Stomach (tissue), 9 donors: ENCODE data around the gene SHC1. TPM values are rescaled to one million over a fixed set of nuclear protein-coding genes. Genes with fewer than 3 reads are reported as not detected.

ENCODE experiments used
- DNase-seq, 2 donors: peaks; one replicate each; pipeline versions ENCODE4 v3.0.0 to v3.0.0-alpha.2; 2013 to 2019
- H3K27ac ChIP-seq, 5 donors: fragments of 200-600 bp in 4 of 5; sonication (generic) in 4 of 5; one replicate each; pipeline ENCODE4 v1.5.1; 2013 to 2019; ENCODE audit warnings: mild to moderate bottlenecking in 1 of 5, moderate library complexity in 1 of 5
- H3K27me3 ChIP-seq, 3 donors: fragments of 200-600 bp; sonication (generic); one replicate each; pipeline ENCODE4 v1.5.1; 2017 to 2019; ENCODE audit warnings: mixed run types in 1 of 3
- H3K36me3 ChIP-seq, 4 donors: fragments of 200-600 bp; sonication (generic); 1 replicate in 3 of 4; 2 replicates in 1 of 4; pipeline ENCODE4 v1.5.1; 2016 to 2019
- H3K4me1 ChIP-seq, 4 donors: fragments of 200-600 bp; sonication (generic); one replicate each; pipeline ENCODE4 v1.5.1; 2016 to 2019
- H3K4me3 ChIP-seq, 4 donors: fragments of 200-600 bp; sonication (generic) in 3 of 4; one replicate each; pipeline ENCODE4 v1.5.1; 2016 to 2019; ENCODE audit warnings: mild to moderate bottlenecking in 1 of 4
- H3K9me3 ChIP-seq, 4 donors: fragments of 200-600 bp; sonication (generic); one replicate each; pipeline ENCODE4 v1.5.1; 2016 to 2019
- EP300 ChIP-seq: sonication (generic); formaldehyde crosslinking; IDR thresholded peaks from one replicate; pipeline ENCODE4 v1.6.1; 2017; ENCODE audit warnings: antibody characterized with exemption
- POLR2A ChIP-seq, 4 donors: fragments of 450-650 bp; IDR thresholded peaks; one replicate each; pipeline ENCODE4 v1.6.1; 2016; ENCODE audit warnings: antibody characterized with exemption in 4 of 4, control low read depth in 2 of 4, mild to moderate bottlenecking in 1 of 4, moderate library complexity in 1 of 4
- POLR2AphosphoS5 ChIP-seq, 3 donors: sonication (generic); formaldehyde crosslinking; IDR thresholded peaks; one replicate each; pipeline ENCODE4 v1.6.1; 2016; ENCODE audit warnings: antibody characterized with exemption in 3 of 3
- WGBS, 5 donors: extraction: QIAGEN DNeasy Blood & Tissue Kit in 3 of 5; methylation state at CpG; one replicate each; pipeline versions ENCODE4 v1.1.5 to v1.1.7; 2013 to 2018; 5-methylcytosine and 5-hydroxymethylcytosine counted together
- intact Hi-C: fragments of 100-400 bp; cut with DNase I; formaldehyde crosslinking; loops from one replicate; pipeline ENCODE4 v1.15.1; 2023; ENCODE audit warnings: low total_unique reads
- polyA plus RNA-seq, 3 donors: library from polyadenylated mRNA; stranded (reverse); fragments of 200-250 nt; gene quantifications; one replicate each; pipeline ENCODE4 v1.2.3, GENCODE V29; 2013
- total RNA-seq, 5 donors: library from RNA; depleted of rRNA; stranded (reverse); fragments of >200 nt; gene quantifications; one replicate each; pipeline versions ENCODE4 v1.1.0 to v1.2.3, GENCODE V29; 2014 to 2016
- TF ChIP-seq, protein P1 (sequence below), 7 experiments: fragments of 450-650 bp in 4 of 7; fragments of 200-600 bp in 3 of 7; sonication (generic) in 3 of 7; IDR thresholded peaks; one replicate each; pipeline ENCODE4 v1.5.1; 2016 to 2019; ENCODE audit warnings: antibody characterized with exemption in 7 of 7, control low read depth in 2 of 7, mild to moderate bottlenecking in 1 of 7
- donor health status: healthy with polysubstance abuse.
- donor health status: Bipolar disorder and iron deficiency.
- donor health status: healthy.

SHC1 gene
- total and polyA plus RNA-seq, 8 donors: 23.2 to 81.1 (median 58.0) TPM

DNA sequence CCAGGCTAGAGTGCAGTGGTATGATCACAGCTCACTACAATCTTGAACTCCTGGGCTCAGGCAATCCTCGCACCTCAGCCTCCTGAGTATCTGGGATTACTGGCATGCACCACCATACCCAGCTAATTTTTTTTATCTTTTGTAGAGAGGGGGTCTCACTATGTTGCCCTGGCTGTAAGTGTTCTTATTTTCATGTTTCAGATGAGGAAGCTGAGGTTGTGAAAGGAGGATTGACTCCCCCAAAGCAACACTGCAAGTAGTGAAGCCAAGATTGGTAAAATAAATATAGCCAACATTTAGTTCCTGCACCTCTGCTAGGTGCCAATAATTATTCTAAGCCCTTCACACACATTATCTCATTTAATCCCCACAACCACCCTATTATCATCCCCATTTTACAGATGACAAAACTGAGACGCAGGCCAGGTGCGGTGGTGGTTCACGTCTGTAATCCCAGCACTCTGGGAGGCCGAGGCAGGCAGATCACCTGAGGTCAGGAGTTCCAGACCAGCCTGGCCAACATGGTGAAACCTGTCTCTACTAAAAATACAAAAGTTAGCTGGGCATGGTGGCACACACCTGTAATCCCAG lies 36.1 kb downstream of the SHC1 start:
- H3K36me3 ChIP-seq: peaks cover 5 to 28% (median 14%) of the 10 kb centered on the region in 4 donors
- peaks cover 19 to 44% (median 23%) of the 10 kb centered on the region in 4 donors for H3K4me1 ChIP-seq
- H3K27ac ChIP-seq: no peak overlapping the region
- no peak for DNase-seq
- intact Hi-C loops: no loop called here
- WGBS, 5 donors: 96 to 98% (median 97%) methylated on average over 5 of the region's 5 CpGs
- no peak overlapping the region for H3K4me3 ChIP-seq
- H3K27me3 ChIP-seq: no peaks in the 10 kb centered on the region
- no peak for TF ChIP-seq POLR2A (IDR thresholded peaks at IDR 0.05)
- no peak for TF ChIP-seq POLR2AphosphoS5 (IDR thresholded peaks at IDR 0.05)
- no peak for TF ChIP-seq EP300
- TF ChIP-seq, protein P1, sequence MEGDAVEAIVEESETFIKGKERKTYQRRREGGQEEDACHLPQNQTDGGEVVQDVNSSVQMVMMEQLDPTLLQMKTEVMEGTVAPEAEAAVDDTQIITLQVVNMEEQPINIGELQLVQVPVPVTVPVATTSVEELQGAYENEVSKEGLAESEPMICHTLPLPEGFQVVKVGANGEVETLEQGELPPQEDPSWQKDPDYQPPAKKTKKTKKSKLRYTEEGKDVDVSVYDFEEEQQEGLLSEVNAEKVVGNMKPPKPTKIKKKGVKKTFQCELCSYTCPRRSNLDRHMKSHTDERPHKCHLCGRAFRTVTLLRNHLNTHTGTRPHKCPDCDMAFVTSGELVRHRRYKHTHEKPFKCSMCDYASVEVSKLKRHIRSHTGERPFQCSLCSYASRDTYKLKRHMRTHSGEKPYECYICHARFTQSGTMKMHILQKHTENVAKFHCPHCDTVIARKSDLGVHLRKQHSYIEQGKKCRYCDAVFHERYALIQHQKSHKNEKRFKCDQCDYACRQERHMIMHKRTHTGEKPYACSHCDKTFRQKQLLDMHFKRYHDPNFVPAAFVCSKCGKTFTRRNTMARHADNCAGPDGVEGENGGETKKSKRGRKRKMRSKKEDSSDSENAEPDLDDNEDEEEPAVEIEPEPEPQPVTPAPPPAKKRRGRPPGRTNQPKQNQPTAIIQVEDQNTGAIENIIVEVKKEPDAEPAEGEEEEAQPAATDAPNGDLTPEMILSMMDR (IDR thresholded peaks at IDR 0.05): no peak
- no peaks in the 10 kb centered on the region for H3K9me3 ChIP-seq

DNA sequence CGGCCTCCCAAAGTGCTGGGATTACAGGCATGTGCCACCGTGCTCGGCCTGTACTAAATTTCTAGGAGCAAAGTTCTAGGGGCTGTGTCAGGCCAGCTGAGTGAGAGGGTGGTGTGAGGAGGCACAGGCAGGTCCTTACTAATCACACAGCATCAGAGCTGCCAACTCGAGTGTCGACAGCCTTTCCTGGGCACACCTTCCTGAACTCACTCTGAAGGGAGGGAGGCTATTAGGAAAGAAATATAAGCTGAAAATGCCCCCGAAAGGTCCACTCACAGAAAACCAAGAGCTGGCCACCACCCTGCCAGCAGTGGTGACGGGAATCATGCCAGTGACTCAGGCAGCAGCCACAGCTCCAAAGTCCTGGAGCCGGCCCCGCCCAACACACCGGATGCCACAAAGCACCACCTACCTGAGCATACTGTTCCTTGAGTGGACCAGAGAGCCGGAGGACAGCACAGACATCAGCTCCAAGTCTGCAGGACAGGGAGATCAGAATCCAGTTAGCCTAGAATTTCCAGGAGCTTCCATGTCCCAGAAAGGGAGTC lies 38.5 kb downstream of the SHC1 start:
- TF ChIP-seq POLR2AphosphoS5 (IDR thresholded peaks at IDR 0.05): peak in 2 of 3 donors; percentile 69 to 79
- no peak for TF ChIP-seq EP300
- TF ChIP-seq, protein P1 (IDR thresholded peaks at IDR 0.05): no peak
- TF ChIP-seq POLR2A (IDR thresholded peaks at IDR 0.05): no peak
- 32 to 63% (median 50%) methylated on average over 9 to 11 of the region's 11 CpGs for WGBS, 5 donors
- Histone ChIP-seq H3K36me3 (peaks cover 13 to 50% (median 35%) of the 10 kb centered on the region in 4 donors), H3K4me1 (peaks cover 9 to 29% (median 15%) of the 10 kb centered on the region in 4 donors), H3K27me3 (no peaks in the 10 kb centered on the region), H3K27ac (peak overlapping the region; percentile 71 to 84 (median 75)), H3K4me3 (no peak overlapping the region), H3K9me3 (no peaks in the 10 kb centered on the region)
- DNase-seq: peak; percentile 92
- intact Hi-C loops: no loop called here

DNA sequence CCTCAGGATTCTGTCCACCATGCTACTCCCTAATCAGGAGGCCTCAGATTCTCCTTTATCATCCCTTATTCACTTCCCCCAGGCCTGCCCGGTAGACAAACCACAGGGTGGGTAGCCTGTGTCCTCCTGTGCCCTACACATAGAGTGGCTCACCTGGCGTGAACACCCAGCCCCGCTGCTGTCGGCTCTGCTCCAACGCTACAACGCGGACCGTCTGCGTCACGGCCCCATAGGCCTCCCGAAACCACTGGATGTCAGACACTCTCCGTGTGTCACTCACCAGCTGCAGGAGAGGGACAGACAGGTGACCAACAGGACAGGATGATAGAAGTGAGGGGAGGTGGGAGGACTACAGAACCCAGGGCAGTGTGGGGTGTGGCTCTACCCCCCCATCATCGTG lies 44.3 kb downstream of the SHC1 start:
- Histone ChIP-seq H3K4me1 (no peaks in the 10 kb centered on the region), H3K9me3 (no peaks in the 10 kb centered on the region), H3K4me3 (no peak overlapping the region), H3K27ac (no peak overlapping the region), H3K27me3 (no peaks in the 10 kb centered on the region), H3K36me3 (peaks cover 42 to 95% (median 89%) of the 10 kb centered on the region in 4 donors)
- intact Hi-C loops: no loop called here
- no peak for DNase-seq
- WGBS, 5 donors: 90 to 98% (median 93%) methylated on average over 7 to 13 of the region's 13 CpGs
- TF ChIP-seq POLR2AphosphoS5 (IDR thresholded peaks at IDR 0.05) (no peak), EP300 (no peak), POLR2A (IDR thresholded peaks at IDR 0.05) (no peak)
- TF ChIP-seq, protein P1 (IDR thresholded peaks at IDR 0.05): no peak

DNA sequence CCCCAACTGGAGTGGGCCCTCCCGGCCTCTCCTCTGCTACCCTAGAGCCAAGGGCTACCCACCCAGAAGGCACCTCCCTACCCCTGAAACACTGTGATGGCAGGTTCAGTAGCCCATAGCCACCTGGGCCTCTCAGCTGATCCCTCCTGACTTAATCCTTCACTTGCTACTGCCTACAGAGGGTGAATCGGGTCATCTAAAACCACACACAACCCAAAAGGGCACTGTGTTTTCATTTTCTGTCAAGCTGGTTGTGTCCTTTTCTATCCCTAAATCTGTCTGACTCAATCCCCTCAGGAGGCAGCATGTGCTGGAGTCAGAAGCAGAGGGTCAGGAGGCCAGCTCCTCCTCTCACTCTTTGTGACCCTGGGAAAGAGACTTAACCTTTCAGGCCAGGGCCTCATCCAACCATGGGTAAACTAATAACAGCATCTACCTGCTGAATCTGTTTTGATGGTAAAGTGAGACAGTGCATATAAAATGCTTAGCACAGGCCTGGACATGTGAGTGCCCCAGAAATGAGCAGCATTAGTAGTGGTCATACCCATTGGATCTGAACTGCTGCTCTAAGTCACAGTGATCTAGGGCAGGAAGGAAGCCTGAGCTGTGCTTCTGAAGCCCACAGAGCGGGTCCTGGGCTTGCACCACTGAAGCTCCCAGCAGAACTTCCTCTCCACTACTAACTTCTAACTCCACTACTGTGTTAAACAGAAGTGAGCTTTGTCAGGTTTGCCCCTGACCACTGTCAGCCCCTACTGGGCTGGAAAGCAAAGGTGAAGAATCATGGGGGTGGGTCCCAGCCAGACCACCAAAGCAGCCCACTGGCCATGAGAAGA lies 45.0 kb downstream of the SHC1 start:
- no peak for DNase-seq
- H3K36me3 ChIP-seq: peaks cover 42 to 95% (median 92%) of the 10 kb centered on the region in 4 donors
- no peaks in the 10 kb centered on the region for H3K4me1 ChIP-seq
- no peaks in the 10 kb centered on the region for H3K9me3 ChIP-seq
- 88 to 97% (median 91%) methylated on average over 3 of the region's 3 CpGs for WGBS, 5 donors
- no peak overlapping the region for H3K4me3 ChIP-seq
- H3K27me3 ChIP-seq: no peaks in the 10 kb centered on the region
- no peak overlapping the region for H3K27ac ChIP-seq
- intact Hi-C loops: no loop called here
- no peak for TF ChIP-seq EP300
- TF ChIP-seq POLR2A (IDR thresholded peaks at IDR 0.05): no peak
- no peak for TF ChIP-seq POLR2AphosphoS5 (IDR thresholded peaks at IDR 0.05)
- TF ChIP-seq, protein P1 (IDR thresholded peaks at IDR 0.05): no peak
